ENCODE data around the gene ANTXR2. TPM values are rescaled to one million over a fixed set of nuclear protein-coding genes. Genes with fewer than 3 reads are reported as not detected.
"Not testable (repeated sequence)": the region's sequence is repeated elsewhere in the genome, so short reads cannot be mapped to it uniquely, and the experiment has no call there.

ANTXR2 gene
- total RNA-seq, 1 experiment from 2014 or later = 7.7 TPM

DNA sequence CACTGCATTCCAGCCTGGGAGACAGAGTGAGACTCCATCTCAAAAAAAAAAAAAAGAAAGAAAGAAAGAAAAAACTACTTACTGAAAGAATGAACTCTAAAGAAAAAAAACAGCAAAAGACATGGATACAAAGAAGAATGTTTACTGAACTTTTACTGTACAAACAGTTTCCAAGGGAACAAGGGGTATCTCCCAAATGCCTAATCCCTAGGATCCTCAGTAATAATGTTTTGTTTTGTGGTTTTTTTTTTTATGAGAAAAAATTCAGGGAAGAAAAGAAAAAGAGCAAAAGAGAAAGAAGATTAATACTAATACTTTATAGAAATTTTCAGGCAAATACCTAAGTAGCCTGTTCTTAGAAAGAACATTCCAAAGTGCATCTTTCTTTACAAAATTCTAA is 63.2 kb downstream of the ANTXR2 start:
- Histone ChIP-seq H3K27me3 (ENCODE audit: control insufficient read depth, insufficient read depth, low read length) (no peaks in the 10 kb centered on the region), H3K36me3 (replicated peaks; ENCODE audit: control insufficient read depth, insufficient read depth, low read length) (no peaks in the 10 kb centered on the region), H3K4me3 (ENCODE audit: insufficient read depth, low read depth, low read length) (no peak overlapping the region)
- DNase-seq = no peak

DNA sequence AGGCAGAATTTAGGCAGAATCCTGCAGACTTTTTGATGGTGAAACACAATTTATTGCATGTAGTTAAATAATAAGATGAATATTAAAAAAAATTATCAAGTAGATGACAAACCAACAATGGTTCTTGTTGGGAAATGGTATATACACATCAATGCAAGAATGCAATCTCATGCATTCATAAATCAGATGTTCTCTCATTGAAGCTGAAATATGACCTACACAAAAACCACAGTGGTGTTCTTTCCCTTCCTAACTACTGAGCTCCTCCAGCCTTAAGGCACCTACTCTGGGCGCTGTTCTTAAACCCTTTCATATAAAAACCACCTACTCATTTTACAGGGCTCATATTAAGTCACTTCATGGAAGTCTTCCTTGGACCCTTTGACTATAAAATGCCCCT is 64.1 kb downstream of the ANTXR2 start:
- no peak for DNase-seq
- no peaks in the 10 kb centered on the region for H3K36me3 ChIP-seq (replicated peaks; ENCODE audit: control insufficient read depth, insufficient read depth, low read length)
- no peak overlapping the region for H3K4me3 ChIP-seq (ENCODE audit: insufficient read depth, low read depth, low read length)
- no peaks in the 10 kb centered on the region for H3K27me3 ChIP-seq (ENCODE audit: control insufficient read depth, insufficient read depth, low read length)

DNA sequence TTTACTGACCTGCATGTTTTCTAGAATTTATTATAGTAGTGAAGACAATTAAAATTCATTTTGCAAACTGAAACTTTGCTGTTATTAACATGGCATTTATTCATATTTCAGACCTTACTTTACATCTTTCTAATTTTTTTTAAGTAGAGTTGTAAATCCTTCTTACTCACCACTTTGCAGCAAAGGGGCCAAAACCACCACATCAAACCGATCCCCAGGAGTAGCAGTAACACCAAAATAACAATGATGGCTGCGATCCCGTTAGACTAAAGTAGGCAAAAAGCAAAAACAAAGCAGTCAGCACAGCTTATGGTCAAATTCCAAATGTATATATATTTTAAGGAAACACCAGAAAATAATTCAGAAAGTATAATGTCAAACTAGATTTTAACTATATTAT is 64.7 kb downstream of the ANTXR2 start:
- Histone ChIP-seq H3K36me3 (replicated peaks; ENCODE audit: control insufficient read depth, insufficient read depth, low read length) (no peaks in the 10 kb centered on the region), H3K4me3 (ENCODE audit: insufficient read depth, low read depth, low read length) (no peak overlapping the region), H3K27me3 (ENCODE audit: control insufficient read depth, insufficient read depth, low read length) (no peaks in the 10 kb centered on the region)
- no peak for DNase-seq

DNA sequence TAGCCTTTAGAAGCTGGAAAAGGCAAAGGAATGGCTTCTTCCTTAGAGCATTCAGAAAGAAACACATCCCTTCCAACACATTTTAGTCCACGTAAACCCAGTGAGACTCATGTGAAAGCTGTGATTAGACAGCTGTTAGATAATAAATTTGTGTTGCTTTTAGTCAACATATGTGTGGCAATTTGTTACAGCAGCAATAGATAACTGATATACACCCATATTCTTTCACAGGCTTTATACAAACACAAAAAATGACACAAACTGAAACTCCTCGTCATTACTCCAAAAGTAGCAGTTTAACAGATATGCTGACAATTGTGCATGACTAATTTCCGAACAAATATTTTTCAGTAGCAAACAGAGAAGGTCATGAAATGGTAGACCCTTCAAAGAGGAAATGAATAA is 65.3 kb downstream of the ANTXR2 start:
- no peaks in the 10 kb centered on the region for H3K27me3 ChIP-seq (ENCODE audit: control insufficient read depth, insufficient read depth, low read length)

DNA sequence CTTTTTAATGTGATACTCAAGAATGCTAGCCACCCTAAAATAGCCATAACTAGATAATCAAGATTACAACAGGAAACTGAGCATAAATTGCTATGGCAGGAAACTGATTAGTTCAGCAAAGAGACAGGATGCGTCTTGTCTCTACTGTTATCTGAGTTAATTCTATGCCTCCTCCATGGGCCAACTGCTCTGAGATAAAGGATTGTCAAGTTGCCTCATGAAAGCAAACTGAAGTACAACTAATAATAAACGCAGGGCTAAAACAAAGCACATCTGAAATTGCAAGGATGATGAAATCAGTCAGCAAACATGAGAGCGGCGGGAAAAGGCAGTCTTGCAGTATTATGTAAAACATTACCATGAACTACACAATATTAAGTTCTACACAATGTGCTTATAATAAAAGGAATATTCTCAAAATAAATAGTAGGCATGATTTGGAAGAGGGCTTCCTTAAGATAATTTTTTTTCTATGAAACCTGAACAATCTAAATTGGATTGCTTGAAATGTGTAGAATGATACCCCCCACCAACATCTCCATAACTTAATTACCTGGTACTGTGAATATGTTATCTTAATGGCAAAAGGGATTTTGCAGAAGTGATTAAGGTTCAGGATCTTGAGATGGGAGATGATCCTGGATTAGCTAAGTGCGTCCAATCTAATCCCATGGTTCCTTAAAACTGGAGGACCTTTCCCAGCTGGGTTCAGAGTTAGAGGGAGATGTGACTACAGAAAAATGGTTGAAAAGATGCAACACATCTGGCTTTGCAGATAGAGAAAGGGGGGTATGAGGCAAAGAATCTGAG is 65.9 kb downstream of the ANTXR2 start:
- Histone ChIP-seq H3K4me3 (ENCODE audit: insufficient read depth, low read depth, low read length) (no peak overlapping the region), H3K36me3 (replicated peaks; ENCODE audit: control insufficient read depth, insufficient read depth, low read length) (no peaks in the 10 kb centered on the region), H3K27me3 (ENCODE audit: control insufficient read depth, insufficient read depth, low read length) (no peaks in the 10 kb centered on the region)
- no peak for DNase-seq

More for the DNA sequence above, 65.3 kb downstream of the ANTXR2 start:
- DNase-seq = no peak
- H3K36me3 ChIP-seq (replicated peaks; ENCODE audit: control insufficient read depth, insufficient read depth, low read length) = no peaks in the 10 kb centered on the region
- H3K4me3 ChIP-seq (ENCODE audit: insufficient read depth, low read depth, low read length) = no peak overlapping the region

DNA sequence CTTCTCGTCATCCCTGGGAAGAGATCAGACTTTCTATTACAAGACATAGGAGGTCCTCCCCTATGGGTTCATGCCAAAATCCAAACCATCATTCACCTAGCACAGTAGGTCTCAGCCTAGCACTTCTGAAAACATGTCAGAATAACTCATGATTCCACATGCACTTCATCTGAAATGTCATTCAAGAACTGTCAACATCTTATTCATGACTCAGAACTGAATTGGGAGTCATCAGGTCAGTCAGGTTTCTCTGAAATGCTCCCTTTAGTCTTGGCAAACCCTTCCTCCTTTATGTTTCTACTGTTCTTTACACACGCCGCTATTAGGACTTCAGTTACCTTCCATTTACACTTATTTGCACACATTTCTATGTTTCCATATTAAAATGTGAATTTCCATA is 67.2 kb downstream of the ANTXR2 start:
- H3K4me3 ChIP-seq (ENCODE audit: insufficient read depth, low read depth, low read length) = no peak overlapping the region

DNA sequence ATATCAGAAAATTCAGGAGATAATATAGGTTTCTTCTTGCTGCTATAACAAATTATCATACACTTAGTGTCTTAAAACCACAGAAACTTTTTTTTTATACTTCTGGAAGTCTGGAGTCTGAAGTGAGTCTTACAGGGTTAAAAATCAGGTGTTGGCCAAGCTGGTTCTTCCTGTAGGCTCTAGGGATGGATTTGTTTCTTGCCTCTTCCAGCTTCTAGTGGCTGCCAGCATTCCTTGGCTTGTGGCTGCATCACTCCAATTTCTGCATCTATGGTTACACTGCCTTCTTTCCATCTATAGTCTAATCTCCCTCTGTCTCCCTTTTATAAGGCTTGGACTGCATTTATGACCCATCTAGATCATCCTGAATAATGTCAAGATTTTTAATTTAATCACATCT is 68.7 kb downstream of the ANTXR2 start:
- no peaks in the 10 kb centered on the region for H3K36me3 ChIP-seq (replicated peaks; ENCODE audit: control insufficient read depth, insufficient read depth, low read length)
- H3K4me3 ChIP-seq (ENCODE audit: insufficient read depth, low read depth, low read length) = no peak overlapping the region
- no peak for DNase-seq
- no peaks in the 10 kb centered on the region for H3K27me3 ChIP-seq (ENCODE audit: control insufficient read depth, insufficient read depth, low read length)

More for the DNA sequence above, 67.2 kb downstream of the ANTXR2 start:
- Histone ChIP-seq H3K36me3 (replicated peaks; ENCODE audit: control insufficient read depth, insufficient read depth, low read length) (no peaks in the 10 kb centered on the region), H3K27me3 (ENCODE audit: control insufficient read depth, insufficient read depth, low read length) (no peaks in the 10 kb centered on the region)
- no peak for DNase-seq

DNA sequence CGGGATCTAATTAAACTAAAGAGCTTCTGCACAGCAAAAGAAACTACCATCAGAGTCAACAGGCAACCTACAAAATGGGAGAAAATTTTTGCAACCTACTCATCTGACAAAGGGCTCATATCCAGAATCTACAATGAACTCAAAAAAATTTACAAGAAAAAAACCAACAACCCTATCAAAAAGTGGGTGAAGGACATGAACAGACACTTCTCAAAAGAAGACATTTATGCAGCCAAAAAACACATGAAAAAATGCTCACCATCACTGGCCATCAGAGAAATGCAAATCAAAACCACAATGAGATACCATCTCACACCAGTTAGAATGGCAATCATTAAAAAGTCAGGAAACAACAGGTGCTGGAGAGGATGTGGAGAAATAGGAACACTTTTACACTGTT is 70.5 kb downstream of the ANTXR2 start:
- H3K4me3 ChIP-seq (ENCODE audit: insufficient read depth, low read depth, low read length); DNase-seq; H3K27me3 ChIP-seq (ENCODE audit: control insufficient read depth, insufficient read depth, low read length); H3K36me3 ChIP-seq (replicated peaks; ENCODE audit: control insufficient read depth, insufficient read depth, low read length): not testable (repeated sequence)

DNA sequence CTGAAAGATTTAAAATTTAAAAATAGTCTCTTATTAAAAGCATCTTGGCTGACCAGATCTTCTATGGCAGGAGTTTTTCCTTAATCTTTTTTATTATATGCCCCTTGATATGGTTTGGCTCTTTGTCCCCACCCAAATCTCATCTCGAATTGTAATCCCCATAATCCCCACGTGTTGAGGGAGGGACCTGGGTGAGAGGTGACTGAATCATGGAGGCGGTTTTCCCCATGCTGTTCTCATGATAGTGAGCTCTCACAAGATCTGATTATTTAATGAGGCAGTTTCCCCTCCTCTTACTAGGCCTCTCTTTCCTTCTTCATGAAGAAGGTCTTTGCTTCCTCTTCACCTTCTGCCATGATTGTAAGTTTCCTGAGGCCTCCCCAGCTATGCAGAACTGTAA is 74.0 kb downstream of the ANTXR2 start:
- not testable (repeated sequence) for H3K4me3 ChIP-seq (ENCODE audit: insufficient read depth, low read depth, low read length); H3K27me3 ChIP-seq (ENCODE audit: control insufficient read depth, insufficient read depth, low read length); H3K36me3 ChIP-seq (replicated peaks; ENCODE audit: control insufficient read depth, insufficient read depth, low read length); DNase-seq

DNA sequence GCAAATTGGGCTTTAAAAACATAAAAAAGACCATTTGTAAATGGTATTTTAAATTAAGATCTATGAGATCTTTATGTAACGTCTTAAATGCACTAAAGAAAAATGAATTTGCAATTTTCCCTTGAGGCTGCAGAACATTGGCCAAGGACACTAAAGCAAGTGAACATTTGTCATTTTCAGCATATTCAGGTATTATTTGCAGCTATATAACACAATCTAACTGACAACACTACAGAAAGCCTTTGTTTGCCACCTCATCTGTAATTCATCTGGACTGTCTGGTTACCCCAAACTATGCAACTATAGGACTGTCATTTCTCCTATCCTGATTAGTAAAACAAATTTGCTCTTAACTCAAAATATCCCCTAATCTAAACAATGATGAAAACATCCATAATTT is 74.8 kb downstream of the ANTXR2 start:
- no peaks in the 10 kb centered on the region for H3K36me3 ChIP-seq (replicated peaks; ENCODE audit: control insufficient read depth, insufficient read depth, low read length)
- H3K27me3 ChIP-seq (ENCODE audit: control insufficient read depth, insufficient read depth, low read length) = no peaks in the 10 kb centered on the region
- DNase-seq = no peak
- no peak overlapping the region for H3K4me3 ChIP-seq (ENCODE audit: insufficient read depth, low read depth, low read length)

DNA sequence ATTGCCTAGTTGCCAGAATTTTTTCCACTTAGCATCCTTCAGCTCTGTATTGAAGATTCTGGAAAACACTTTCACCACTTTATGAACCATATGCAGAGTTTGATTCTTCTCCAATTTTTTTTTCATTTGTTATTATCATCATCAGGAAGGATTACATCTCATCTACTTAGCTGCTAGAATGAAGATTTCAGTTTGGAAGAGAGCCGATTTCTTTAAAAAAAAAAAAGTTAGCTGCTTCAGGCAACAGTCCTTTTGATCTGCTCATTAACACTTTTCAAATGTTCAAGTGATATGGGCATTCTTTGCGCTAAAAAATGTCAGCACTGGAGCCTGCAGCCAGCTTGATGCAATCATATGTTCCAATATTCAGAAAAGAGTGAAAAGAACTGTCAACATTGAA is 76.2 kb downstream of the ANTXR2 start:
- DNase-seq = no peak
- no peaks in the 10 kb centered on the region for H3K36me3 ChIP-seq (replicated peaks; ENCODE audit: control insufficient read depth, insufficient read depth, low read length)
- H3K4me3 ChIP-seq (ENCODE audit: insufficient read depth, low read depth, low read length) = no peak overlapping the region
- no peaks in the 10 kb centered on the region for H3K27me3 ChIP-seq (ENCODE audit: control insufficient read depth, insufficient read depth, low read length)

DNA sequence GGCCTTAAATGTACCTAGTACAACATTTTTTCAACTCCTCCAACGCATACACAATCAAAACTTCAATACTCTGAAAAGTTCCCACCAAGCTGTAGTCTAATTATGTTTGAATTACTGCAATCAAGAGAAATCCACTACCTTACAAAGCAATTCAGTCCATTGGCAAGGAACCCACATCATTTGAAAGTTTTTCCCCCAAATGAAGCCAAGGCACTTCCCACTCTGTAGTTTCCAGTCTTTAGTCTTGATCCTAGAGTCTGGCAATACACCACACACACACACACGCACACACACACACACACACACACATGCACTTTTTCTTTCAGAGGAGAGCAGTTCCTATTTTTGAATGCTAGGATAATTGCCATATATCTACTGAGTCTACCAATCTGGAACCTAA is 79.6 kb downstream of the ANTXR2 start:
- H3K36me3 ChIP-seq (replicated peaks; ENCODE audit: control insufficient read depth, insufficient read depth, low read length) = no peaks in the 10 kb centered on the region
- H3K27me3 ChIP-seq (ENCODE audit: control insufficient read depth, insufficient read depth, low read length) = no peaks in the 10 kb centered on the region
- DNase-seq = no peak
- H3K4me3 ChIP-seq (ENCODE audit: insufficient read depth, low read depth, low read length) = no peak overlapping the region

DNA sequence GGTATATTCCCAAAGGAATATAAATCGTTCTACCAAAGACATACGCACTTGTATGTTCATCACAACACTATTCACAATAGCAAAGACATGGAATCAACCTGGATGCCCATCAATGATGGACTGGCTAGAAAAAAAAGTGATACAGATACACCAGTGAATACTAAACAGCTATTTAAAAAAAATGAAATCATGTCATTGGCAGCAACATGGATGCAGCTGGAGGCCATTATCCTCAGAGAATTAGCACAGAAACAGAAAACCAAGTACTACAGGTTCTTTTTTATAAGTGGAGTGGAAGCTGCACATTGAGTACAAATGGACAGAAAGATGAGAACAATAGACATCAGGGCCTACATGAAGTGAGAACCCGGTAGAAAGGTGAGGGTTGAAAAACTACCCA is 81.4 kb downstream of the ANTXR2 start:
- DNase-seq = no peak
- Histone ChIP-seq H3K4me3 (ENCODE audit: insufficient read depth, low read depth, low read length) (no peak overlapping the region), H3K27me3 (ENCODE audit: control insufficient read depth, insufficient read depth, low read length) (no peaks in the 10 kb centered on the region), H3K36me3 (replicated peaks; ENCODE audit: control insufficient read depth, insufficient read depth, low read length) (no peaks in the 10 kb centered on the region)

DNA sequence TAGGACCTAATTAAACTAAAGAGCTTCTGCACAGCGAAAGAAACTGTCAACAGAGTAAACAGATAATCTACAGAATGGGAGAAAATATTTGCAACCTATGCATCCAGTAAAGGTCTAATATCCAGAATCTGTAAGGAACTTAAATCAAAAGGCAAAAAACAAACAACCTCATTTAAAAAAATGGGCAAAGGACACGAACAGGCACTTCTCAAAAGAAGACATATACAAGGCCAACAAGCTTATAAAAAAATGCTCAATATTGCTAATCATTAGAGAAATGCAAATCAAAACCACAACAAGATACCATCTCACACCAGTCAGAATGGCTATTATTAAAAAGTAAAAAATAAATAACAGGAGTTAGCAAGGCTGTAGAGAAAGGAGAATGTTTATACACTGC is 81.9 kb downstream of the ANTXR2 start:
- not testable (repeated sequence) for H3K4me3 ChIP-seq (ENCODE audit: insufficient read depth, low read depth, low read length); H3K36me3 ChIP-seq (replicated peaks; ENCODE audit: control insufficient read depth, insufficient read depth, low read length); DNase-seq; H3K27me3 ChIP-seq (ENCODE audit: control insufficient read depth, insufficient read depth, low read length)

DNA sequence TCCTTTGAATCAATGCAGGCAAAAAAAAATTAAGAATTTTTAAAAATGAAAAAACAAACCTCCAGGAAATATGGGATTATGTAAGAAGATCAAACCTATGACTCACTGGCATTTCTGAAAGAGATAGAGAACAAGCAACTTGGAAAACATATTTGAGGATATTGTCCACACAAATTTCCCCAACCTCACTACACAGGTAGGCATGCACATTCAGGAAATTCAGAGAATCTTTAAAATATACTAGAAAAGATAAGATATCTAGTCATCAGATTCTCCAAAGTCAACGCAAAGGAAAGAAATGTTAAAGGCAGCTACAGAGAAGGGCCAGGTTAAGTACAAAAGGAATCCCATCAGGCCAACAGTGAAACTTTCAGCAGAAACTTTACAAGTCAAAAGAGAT is 85.6 kb downstream of the ANTXR2 start:
- H3K27me3 ChIP-seq (ENCODE audit: control insufficient read depth, insufficient read depth, low read length) = no peaks in the 10 kb centered on the region
- no peaks in the 10 kb centered on the region for H3K36me3 ChIP-seq (replicated peaks; ENCODE audit: control insufficient read depth, insufficient read depth, low read length)
- DNase-seq = no peak
- no peak overlapping the region for H3K4me3 ChIP-seq (ENCODE audit: insufficient read depth, low read depth, low read length)

DNA sequence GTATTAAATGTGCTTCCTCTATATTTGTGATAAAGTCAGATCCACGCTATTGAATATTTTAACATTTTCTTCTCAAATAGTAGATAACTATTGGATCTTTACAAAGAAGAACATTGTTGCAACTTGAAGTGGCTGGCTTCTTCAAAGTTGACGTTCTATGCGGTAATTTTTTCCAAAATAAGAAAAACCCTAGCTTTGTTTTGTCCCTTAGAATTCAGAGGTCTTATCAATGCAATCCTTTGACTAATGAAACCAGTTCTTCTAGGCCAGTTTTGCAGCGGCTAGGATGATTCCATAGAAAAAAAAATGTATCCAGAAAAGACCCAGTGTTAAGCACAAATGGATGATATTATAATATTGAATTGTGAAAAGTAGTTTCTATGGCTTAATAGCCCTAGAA is 89.6 kb downstream of the ANTXR2 start:
- Histone ChIP-seq H3K27me3 (ENCODE audit: control insufficient read depth, insufficient read depth, low read length) (no peaks in the 10 kb centered on the region), H3K4me3 (ENCODE audit: insufficient read depth, low read depth, low read length) (no peak overlapping the region), H3K36me3 (replicated peaks; ENCODE audit: control insufficient read depth, insufficient read depth, low read length) (no peaks in the 10 kb centered on the region)
- DNase-seq = no peak

Measured in H7 (cell line).